IMR-90 (cell line): ENCODE data around the gene WNT6. TPM values are rescaled to one million over a fixed set of nuclear protein-coding genes. Genes with fewer than 3 reads are reported as not detected.
A peak's percentile ranks its signal among the peaks of the same experiment; 100 is the strongest.

Experiments used
- ATAC-seq: fragments of 200-7000 bp; cut with Tn5 transposase; 2 replicates; pipeline ENCODE4 v1.9.1; 2020; ENCODE audit warnings: low read depth, mild to moderate bottlenecking, moderate library complexity
- BruUV-seq: library from RNA; stranded (reverse); fragments of 400-500 nt; replicated peaks from 2 replicates; lab custom pipeline; 2021; lab: Mats Ljungman, UMichigan
- CTCF ChIA-PET: fragments of 300-600 bp; formaldehyde crosslinking; extraction: SDS; loops from one replicate; lab custom pipeline; 2021; ENCODE audit warnings: antibody characterized with exemption; lab: Yijun Ruan, JAX
- POLR2A ChIA-PET: fragments of 300-600 bp; sonication (Branson Sonifier 250); formaldehyde crosslinking; loops from one replicate; lab custom pipeline; 2022; ENCODE audit warnings: antibody characterized with exemption; ENCODE audit not compliant: unreplicated experiment; lab: Charles Lee
- DNase-seq: peaks from one replicate; pipeline ENCODE4 v3.0.0; 2013
- H2AFZ ChIP-seq: replicated peaks from 2 replicates; pipeline ENCODE3; 2013; ENCODE audit warnings: low read length, mild to moderate bottlenecking; ENCODE audit not compliant: poor library complexity
- H2AK5ac ChIP-seq: 2 replicates; pipeline ENCODE4 v1.6.1; 2013; ENCODE audit warnings: low read depth, low read length, inconsistent platforms
- H2AK9ac ChIP-seq: replicated peaks from 2 replicates; pipeline ENCODE3; 2013; ENCODE audit warnings: mild to moderate bottlenecking, low read depth, low read length, moderate library complexity; ENCODE audit not compliant: poor library complexity
- H2BK120ac ChIP-seq: 2 replicates; pipeline ENCODE4 v1.6.1; 2013; ENCODE audit warnings: low read depth, low read length, inconsistent platforms
- H2BK15ac ChIP-seq: 3 replicates; pipeline ENCODE4 v1.6.1; 2013; ENCODE audit warnings: low read depth, low read length, inconsistent platforms
- H2BK20ac ChIP-seq: 2 replicates; pipeline ENCODE4 v1.6.1; 2013; ENCODE audit warnings: low read depth, mild to moderate bottlenecking, inconsistent platforms, low read length, moderate library complexity
- H2BK5ac ChIP-seq: 2 replicates; pipeline ENCODE4 v1.6.1; 2013; ENCODE audit warnings: mild to moderate bottlenecking, low read depth, low read length, inconsistent platforms; ENCODE audit not compliant: poor library complexity, severe bottlenecking
- H3K14ac ChIP-seq: replicated peaks from 2 replicates; pipeline ENCODE4 v1.6.1; 2013; ENCODE audit warnings: low read depth, low read length, inconsistent platforms
- H3K18ac ChIP-seq: 2 replicates; pipeline ENCODE4 v1.6.1; 2013; ENCODE audit warnings: low read depth, low read length, control low read depth
- H3K23ac ChIP-seq: 2 replicates; pipeline ENCODE4 v1.6.1; 2013; ENCODE audit warnings: low read depth, low read length, inconsistent platforms
- H3K27ac ChIP-seq: 2 replicates; pipeline ENCODE4 v1.5.1; 2013; ENCODE audit warnings: mild to moderate bottlenecking, control low read depth, low read length; ENCODE audit not compliant: insufficient read depth
- H3K27me3 ChIP-seq: 2 replicates; pipeline ENCODE4 v1.6.1; 2013; ENCODE audit warnings: low read length; ENCODE audit not compliant: control insufficient read depth, insufficient read depth
- H3K36me3 ChIP-seq: 2 replicates; pipeline ENCODE4 v1.6.1; 2013; ENCODE audit warnings: low read length, mixed read lengths; ENCODE audit not compliant: control insufficient read depth, insufficient read depth
- H3K4ac ChIP-seq: 2 replicates; pipeline ENCODE4 v1.6.1; 2013; ENCODE audit warnings: low read depth, low read length, inconsistent platforms
- H3K4me1 ChIP-seq: 2 replicates; pipeline ENCODE4 v1.6.1; 2013; ENCODE audit warnings: low read length, mixed read lengths; ENCODE audit not compliant: control insufficient read depth, insufficient read depth
- H3K4me2 ChIP-seq: 2 replicates; pipeline ENCODE4 v1.6.1; 2013; ENCODE audit warnings: low read depth, mild to moderate bottlenecking, control low read depth, low read length, moderate library complexity
- H3K4me3 ChIP-seq: 2 replicates; pipeline ENCODE4 v1.5.1; 2013; ENCODE audit warnings: low read depth, mild to moderate bottlenecking, control low read depth, low read length, moderate library complexity; ENCODE audit not compliant: insufficient read depth
- H3K56ac ChIP-seq: 2 replicates; pipeline ENCODE4 v1.6.1; 2013; ENCODE audit warnings: low read length, inconsistent platforms; ENCODE audit not compliant: insufficient read depth; ENCODE audit errors: extremely low read depth
- H3K79me1 ChIP-seq, 2 experiments: 2 replicates each; pipeline ENCODE4 v1.6.1; 2013; ENCODE audit warnings: low read length in 2 of 2, inconsistent platforms in 1 of 2, low read depth in 1 of 2
- H3K9ac ChIP-seq: 2 replicates; pipeline ENCODE4 v1.6.1; 2013; ENCODE audit warnings: low read depth, low read length, control low read depth
- H3K9me1 ChIP-seq: 2 replicates; pipeline ENCODE4 v1.6.1; 2013; ENCODE audit warnings: low read length, inconsistent platforms; ENCODE audit not compliant: insufficient read depth
- H3K9me3 ChIP-seq: 2 replicates; pipeline ENCODE4 v1.6.1; 2013; ENCODE audit warnings: low read length; ENCODE audit not compliant: control insufficient read depth, insufficient read depth
- H4K20me1 ChIP-seq: 2 replicates; pipeline ENCODE4 v1.6.1; 2013; ENCODE audit warnings: low read length, inconsistent platforms; ENCODE audit not compliant: insufficient read depth
- H4K5ac ChIP-seq: 2 replicates; pipeline ENCODE4 v1.6.1; 2013; ENCODE audit warnings: mild to moderate bottlenecking, low read depth, low read length, control low read depth
- H4K8ac ChIP-seq, 2 experiments: 2 replicates each; pipeline ENCODE4 v1.6.1; 2013; ENCODE audit warnings: low read depth in 2 of 2, low read length in 2 of 2, control low read depth in 1 of 2, inconsistent platforms in 1 of 2
- H4K91ac ChIP-seq: 2 replicates; pipeline ENCODE4 v1.6.1; 2013; ENCODE audit warnings: low read depth, low read length, inconsistent platforms; ENCODE audit not compliant: insufficient read depth
- CEBPB ChIP-seq: IDR thresholded peaks from 2 replicates; pipeline ENCODE4 v1.6.1; 2012; ENCODE audit warnings: low read depth, low read length, improper control_type of control experiment
- WGBS, 2 experiments: methylation state at CpG; one replicate each; pipeline versions ENCODE4 v1.1.5 to v1.1.7; 2013; ENCODE audit warnings: missing lambda C conversion rate in 2 of 2; ENCODE audit not compliant: insufficient read length in 1 of 2; ENCODE audit errors: extremely low coverage in 2 of 2; 5-methylcytosine and 5-hydroxymethylcytosine counted together
- dilution Hi-C: fragments of 300-500 bp; cut with HindIII; formaldehyde crosslinking; loops from one replicate; pipeline ENCODE4 v1.14.3; 2018; ENCODE audit warnings: low sequenced_read_pairs; ENCODE audit not compliant: unreplicated experiment
- in situ Hi-C: fragments of 300-500 bp; cut with MboI; formaldehyde crosslinking; loops from 3 replicates; pipeline ENCODE4 v1.14.3; 2019; ENCODE audit warnings: low sequenced_read_pairs, inconsistent platforms, mixed read lengths
- intact Hi-C: fragments of 100-400 bp; cut with micrococcal nuclease; formaldehyde crosslinking; loops from 2 replicates; pipeline ENCODE4 v1.10.0; 2022
- polyA plus RNA-seq, 3 experiments: library from polyadenylated mRNA; depleted of rRNA; stranded (reverse); fragments of >200 nt; gene quantifications; 2 replicates each; pipeline ENCODE4 v1.2.3, GENCODE V29; 2012; ENCODE audit warnings: low replicate concordance in 1 of 3
- total RNA-seq: library from RNA; depleted of rRNA; stranded (reverse); fragments of >200 nt; gene quantifications from 2 replicates; pipeline ENCODE4 v1.2.3, GENCODE V29; 2012

WNT6 gene
- total and polyA plus RNA-seq, 2 of the 4 experiments (the other 2 are of a cell fraction): not detected

DNA sequence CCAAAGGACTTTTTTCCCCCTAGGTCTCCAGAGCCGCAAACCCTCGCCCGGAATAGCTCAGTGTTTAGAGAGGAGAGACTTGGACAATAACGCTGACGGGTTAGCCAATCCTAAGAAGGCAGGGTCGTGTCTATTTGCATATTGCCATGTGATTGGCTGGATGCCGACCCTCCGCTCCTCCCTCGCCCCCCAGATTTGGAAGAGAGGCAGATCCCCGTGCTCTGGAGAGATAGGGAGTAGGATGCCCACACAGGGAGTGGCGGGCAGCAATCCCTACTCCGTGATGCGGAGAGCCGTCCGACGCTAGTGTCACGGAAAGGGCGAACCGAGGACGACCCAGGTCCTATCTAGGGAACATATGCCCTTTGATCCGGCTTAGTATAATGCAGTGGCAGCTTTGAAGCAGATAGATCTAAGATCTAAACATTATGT is 1.4 kb downstream of the WNT6 start:
- no peak for TF ChIP-seq CEBPB
- H3K4ac ChIP-seq: no peak overlapping the region
- H3K9me3 ChIP-seq: peaks cover 2% of the 10 kb centered on the region; the same call in 1 of the 2 replicates
- peaks cover 82% of the 10 kb centered on the region for H3K27me3 ChIP-seq
- H3K18ac ChIP-seq: no peak overlapping the region
- H3K9ac ChIP-seq: no peak overlapping the region
- H4K5ac ChIP-seq: no peak overlapping the region
- H3K23ac ChIP-seq: peak overlapping the region; percentile 11; the same call in 1 of the 2 replicates
- dilution Hi-C loops (no loop called here), intact Hi-C loops (no loop called here), in situ Hi-C loops (no loop called here)
- H2BK15ac ChIP-seq: no peak overlapping the region
- no peak overlapping the region for H2AK5ac ChIP-seq
- BruUV-seq: no TSS peak
- no peak overlapping the region for H2BK20ac ChIP-seq
- ChIA-PET POLR2A (interaction anchor here (0.5 kb wide), 1 partner anchor 602 kb away, joined by 6 read pairs; no protein-coding TSS in a partner anchor), CTCF (interaction anchor here (1.0 kb wide), 1 partner anchor 14 kb away, joined by 3 read pairs; no protein-coding TSS in a partner anchor)
- H4K20me1 ChIP-seq: no peaks in the 10 kb centered on the region; the same call in 1 of the 2 replicates
- H2BK5ac ChIP-seq: no peak overlapping the region
- H3K9me1 ChIP-seq: no peaks in the 10 kb centered on the region
- no peak overlapping the region for H3K14ac ChIP-seq
- no peaks in the 10 kb centered on the region for H3K36me3 ChIP-seq
- no peak overlapping the region for H3K56ac ChIP-seq
- DNase-seq (peak; percentile 37), ATAC-seq (peak; percentile 81)
- H2AK9ac ChIP-seq: no peak overlapping the region
- no CpG with 5 or more reads among the region's 21 CpGs for WGBS, 2 experiments
- no peak overlapping the region for H4K8ac ChIP-seq
- no peaks in the 10 kb centered on the region for H3K79me1 ChIP-seq
- H2AFZ ChIP-seq: peak overlapping the region; percentile 2
- H4K91ac ChIP-seq: no peak overlapping the region
- peaks cover 5% of the 10 kb centered on the region; the same call in 1 of the 2 replicates for H3K4me1 ChIP-seq
- no peak overlapping the region for H2BK120ac ChIP-seq
- no peak overlapping the region for H3K27ac ChIP-seq
- no peak overlapping the region for H3K4me3 ChIP-seq
- H3K4me2 ChIP-seq: no peak overlapping the region; the same call in 1 of the 2 replicates
